ENCODE results near the gene RICTOR. TPM values are rescaled to one million over a fixed set of nuclear protein-coding genes. Genes with fewer than 3 reads are reported as not detected.

The RICTOR gene
- polyA plus RNA-seq, 4 donors, result 20.9 to 28.0 (median 25.3) TPM

GRCh38 chr5:38906503-38906902 lies 167.7 kb downstream of the RICTOR start:
- no peak for DNase-seq (ENCODE audit: low read depth in 4 of 4, low spot score in 3 of 4)

- DNase-seq (ENCODE audit: low read depth in 4 of 4, low spot score in 3 of 4), result no peak
These were observed 168.7 kb downstream of the RICTOR start for GRCh38 chr5:38905516-38905915.

GRCh38 chr5:38899936-38900335 lies 174.3 kb downstream of the RICTOR start:
- DNase-seq (ENCODE audit: low read depth in 4 of 4, low spot score in 3 of 4), result no peak

GRCh38 chr5:38896760-38897159 lies 177.4 kb downstream of the RICTOR start:
- DNase-seq (ENCODE audit: low read depth in 4 of 4, low spot score in 3 of 4), result no peak

GRCh38 chr5:38892363-38892762 lies 181.8 kb downstream of the RICTOR start:
- DNase-seq (ENCODE audit: low read depth in 4 of 4, low spot score in 3 of 4), result no peak

GRCh38 chr5:38891563-38891962 lies 182.6 kb downstream of the RICTOR start:
- DNase-seq (ENCODE audit: low read depth in 4 of 4, low spot score in 3 of 4), result no peak

- no peak for DNase-seq (ENCODE audit: low read depth in 4 of 4, low spot score in 3 of 4)
These were observed 184.8 kb downstream of the RICTOR start for GRCh38 chr5:38889424-38889823.

- no peak for DNase-seq (ENCODE audit: low read depth in 4 of 4, low spot score in 3 of 4)
These were observed 186.2 kb downstream of the RICTOR start for GRCh38 chr5:38888041-38888440.

Other genes with a start within 250 kb of the RICTOR start
- gene OSMR, start 228.4 kb downstream of the RICTOR start, polyA plus RNA-seq (ENCODE audit: insufficient read length in 4 of 4), result 10 to 100 TPM in 2 of 4 donors, 1 to 10 TPM in 2; 8.2 to 11.1 (median 10.1) TPM
- 1 to 10 TPM; 3.4 to 5.2 (median 4.2) TPM for gene FYB1, start 145.2 kb upstream of the RICTOR start, polyA plus RNA-seq (ENCODE audit: insufficient read length in 4 of 4)